ENCODE results near the gene APOA4.

- TF ChIP-seq KLF7 (tag by site-specific recombination; IDR thresholded peaks at IDR 0.05; ENCODE audit: borderline replicate concordance) (no peak), YY2 (tag by site-specific recombination; IDR thresholded peaks at IDR 0.05) (no peak), GLIS2 (tag by site-specific recombination; IDR thresholded peaks at IDR 0.05) (no peak), ZNF169 (tag by site-specific recombination; IDR thresholded peaks at IDR 0.05) (no peak), ZNF830 (tag by site-specific recombination; IDR thresholded peaks at IDR 0.05; ENCODE audit: low read depth) (no peak)
Measured at GRCh38 chr11:116827461-116827860, 4.4 kb upstream of the APOA4 start.
